HG03432 (cell line): Measurements from ENCODE around the gene NCBP1.
"Not testable (repeated sequence)": the region's sequence is repeated elsewhere in the genome, so short reads cannot be mapped to it uniquely, and the experiment has no call there.

Source experiments
- ATAC-seq: cut with Tn5 transposase; IDR thresholded peaks from one replicate; pipeline ENCODE4 v1.9.1; 2021; ENCODE audit warnings: mild to moderate bottlenecking, moderate library complexity; ENCODE audit not compliant: unreplicated experiment

The NCBP1 gene, protein sequence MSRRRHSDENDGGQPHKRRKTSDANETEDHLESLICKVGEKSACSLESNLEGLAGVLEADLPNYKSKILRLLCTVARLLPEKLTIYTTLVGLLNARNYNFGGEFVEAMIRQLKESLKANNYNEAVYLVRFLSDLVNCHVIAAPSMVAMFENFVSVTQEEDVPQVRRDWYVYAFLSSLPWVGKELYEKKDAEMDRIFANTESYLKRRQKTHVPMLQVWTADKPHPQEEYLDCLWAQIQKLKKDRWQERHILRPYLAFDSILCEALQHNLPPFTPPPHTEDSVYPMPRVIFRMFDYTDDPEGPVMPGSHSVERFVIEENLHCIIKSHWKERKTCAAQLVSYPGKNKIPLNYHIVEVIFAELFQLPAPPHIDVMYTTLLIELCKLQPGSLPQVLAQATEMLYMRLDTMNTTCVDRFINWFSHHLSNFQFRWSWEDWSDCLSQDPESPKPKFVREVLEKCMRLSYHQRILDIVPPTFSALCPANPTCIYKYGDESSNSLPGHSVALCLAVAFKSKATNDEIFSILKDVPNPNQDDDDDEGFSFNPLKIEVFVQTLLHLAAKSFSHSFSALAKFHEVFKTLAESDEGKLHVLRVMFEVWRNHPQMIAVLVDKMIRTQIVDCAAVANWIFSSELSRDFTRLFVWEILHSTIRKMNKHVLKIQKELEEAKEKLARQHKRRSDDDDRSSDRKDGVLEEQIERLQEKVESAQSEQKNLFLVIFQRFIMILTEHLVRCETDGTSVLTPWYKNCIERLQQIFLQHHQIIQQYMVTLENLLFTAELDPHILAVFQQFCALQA

GRCh38 chr9:97632985-97633858 lies at the start of gene NCBP1, which contains the start of gene TSTD2:
Gene NCBP1 (plus strand): TSS chr9:97633821. CDS start chr9:97633882, 61 bp downstream.
Gene TSTD2 (minus strand): TSS chr9:97633368. CDS start chr9:97627562, 5,806 bp downstream.
- peak; percentile 87 for ATAC-seq

- ATAC-seq: not testable (repeated sequence)
Observed at GRCh38 chr9:97584778-97585177, 48.8 kb upstream of the NCBP1 start.

DNA sequence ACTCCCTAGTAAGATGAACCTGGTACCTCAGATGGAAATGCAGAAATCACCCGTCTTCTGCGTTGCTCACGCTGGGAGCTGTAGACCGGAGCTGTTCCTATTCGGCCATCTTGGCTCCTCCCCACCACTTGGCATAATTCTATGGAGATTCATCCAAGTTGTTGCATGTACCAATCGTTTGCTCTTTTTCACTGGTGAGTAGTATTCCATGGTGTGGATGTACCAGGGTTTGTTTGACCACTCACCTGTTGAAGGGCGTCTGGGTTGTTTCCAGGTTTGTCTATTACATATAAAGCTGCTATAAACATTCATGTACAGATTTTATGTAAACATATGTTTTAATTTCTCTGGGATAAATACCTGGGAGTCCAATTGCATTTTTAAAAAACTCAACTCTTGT lies 46.7 kb upstream of the NCBP1 start:
- ATAC-seq: not testable (repeated sequence)

GRCh38 chr9:97591535-97591934 lies 42.1 kb upstream of the NCBP1 start:
- ATAC-seq: no peak

GRCh38 chr9:97592126-97592525 lies 41.5 kb upstream of the NCBP1 start:
- ATAC-seq: no peak

DNA sequence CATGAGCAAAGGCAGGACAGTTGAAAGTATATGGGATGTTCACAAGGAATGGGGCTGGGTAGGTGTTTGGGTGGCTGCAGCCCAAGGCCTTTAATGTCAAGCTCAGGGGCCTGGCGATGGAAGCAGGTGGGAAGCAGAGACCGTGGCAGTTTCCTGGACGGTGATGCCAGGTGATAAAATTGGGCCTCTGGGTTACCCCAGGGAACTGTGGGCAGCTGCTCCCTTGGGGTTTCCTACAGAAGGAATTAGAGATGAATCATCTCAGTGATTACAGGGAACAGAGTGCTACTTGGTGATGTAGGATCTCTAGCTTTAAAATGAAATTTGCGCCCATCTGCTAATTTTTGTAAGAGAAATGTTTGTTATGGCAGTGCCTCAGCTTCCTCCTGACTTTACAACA lies 39.7 kb upstream of the NCBP1 start:
- no peak for ATAC-seq

GRCh38 chr9:97594381-97594921 lies 39.2 kb upstream of the NCBP1 start:
- ATAC-seq: no peak

- ATAC-seq: no peak
Observed at GRCh38 chr9:97596906-97597305, 36.7 kb upstream of the NCBP1 start.

GRCh38 chr9:97598461-97599288 lies 34.9 kb upstream of the NCBP1 start:
- peak; percentile 80 for ATAC-seq

GRCh38 chr9:97599314-97599846 lies 34.2 kb upstream of the NCBP1 start:
- no peak for ATAC-seq

- no peak for ATAC-seq
Observed at GRCh38 chr9:97600531-97601227, 32.9 kb upstream of the NCBP1 start.

- no peak for ATAC-seq
Observed at GRCh38 chr9:97601228-97601898, 32.3 kb upstream of the NCBP1 start.

GRCh38 chr9:97602430-97602829 lies 31.2 kb upstream of the NCBP1 start:
- ATAC-seq: no peak

- ATAC-seq: no peak
Observed at GRCh38 chr9:97604901-97605645, 28.5 kb upstream of the NCBP1 start.

DNA sequence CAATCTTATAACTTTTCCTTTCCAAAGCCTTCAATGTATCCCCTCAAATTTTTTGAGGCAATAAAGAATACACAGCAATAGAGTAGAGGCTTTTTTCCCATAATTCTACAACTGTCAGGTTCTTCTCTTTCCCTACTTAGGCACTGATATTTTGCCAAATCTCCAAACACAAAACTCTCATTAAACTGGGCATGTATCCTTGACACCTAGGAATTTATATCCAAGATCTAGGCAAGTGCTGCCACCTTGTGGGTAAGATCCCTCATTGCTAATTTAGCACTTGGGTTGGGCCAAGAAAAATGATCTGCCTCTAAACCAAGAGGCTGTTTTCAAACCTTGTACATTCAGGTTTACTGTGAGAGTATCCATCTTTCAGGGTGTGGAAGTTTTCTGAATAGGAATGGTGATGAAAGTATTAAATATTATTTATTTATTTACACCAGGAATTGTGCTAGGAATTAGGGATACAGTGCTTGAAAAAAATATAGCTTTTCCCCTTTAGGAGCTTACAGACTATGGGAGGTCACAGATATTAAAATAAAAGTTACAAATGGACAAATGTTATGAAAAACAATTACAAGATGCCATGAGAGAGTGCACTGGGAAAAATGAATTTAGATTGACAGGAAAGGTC lies 18.1 kb upstream of the NCBP1 start:
- ATAC-seq: no peak

DNA sequence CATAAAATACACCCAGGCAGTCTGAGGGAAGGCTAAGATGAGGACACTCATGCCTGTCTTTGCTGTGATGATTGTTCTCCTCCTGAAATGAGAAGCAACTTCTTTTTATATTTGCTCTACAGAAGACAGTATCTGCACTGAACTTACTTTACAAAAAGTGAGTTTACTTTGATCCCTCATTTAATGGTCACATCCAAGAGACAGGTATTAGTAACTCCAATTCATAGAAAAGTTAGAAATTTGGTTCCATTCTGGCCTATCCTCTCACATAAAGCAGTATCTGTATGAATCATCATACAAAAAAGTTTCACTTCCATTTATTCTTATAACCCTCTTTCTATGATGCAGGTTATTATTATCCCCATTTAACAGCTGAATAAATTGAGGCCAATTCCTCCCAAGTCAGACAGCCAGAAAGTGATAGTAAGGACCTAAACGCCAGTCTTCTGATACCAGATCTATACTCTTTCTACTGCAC lies 15.6 kb upstream of the NCBP1 start:
- ATAC-seq: no peak

DNA sequence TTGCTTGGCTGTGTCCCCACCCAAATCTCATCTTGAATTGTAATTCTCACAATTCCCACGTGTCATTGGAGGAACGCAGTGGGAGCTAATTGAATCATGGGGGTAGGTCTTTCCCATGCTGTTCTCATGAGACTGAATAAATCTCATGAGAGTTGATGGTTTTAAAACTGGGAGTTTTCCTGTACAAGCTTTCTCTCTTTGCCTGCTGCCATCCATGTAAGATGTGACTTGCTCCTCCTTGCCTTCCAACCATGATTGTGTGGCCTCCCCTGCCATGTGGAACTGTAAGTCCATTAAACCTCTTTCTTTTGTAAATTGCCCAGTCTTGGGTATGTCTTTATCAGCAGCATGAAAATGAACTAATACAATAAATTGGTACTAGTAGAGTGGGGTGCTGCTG lies 13.6 kb upstream of the NCBP1 start:
- not testable (repeated sequence) for ATAC-seq
